K562 (cell line): ENCODE results near the gene TMEM25. TPM values are rescaled to one million over a fixed set of nuclear protein-coding genes. Genes with fewer than 3 reads are reported as not detected.

Experiments used
- BMI1 ChIP-seq: fragments of 150-350 bp; IDR thresholded peaks from 2 replicates; pipeline ENCODE4 v1.6.1; 2014; ENCODE audit warnings: low read length
- CBX8 ChIP-seq: fragments of 200-600 bp; sonication (generic); IDR thresholded peaks from 2 replicates; pipeline ENCODE4 v1.6.1; 2012; ENCODE audit warnings: borderline replicate concordance, mixed run types, low read depth, mild to moderate bottlenecking, moderate library complexity, mixed read lengths, low read length, control low read depth, inconsistent platforms; ENCODE audit not compliant: poor library complexity, severe bottlenecking; ENCODE audit errors: extremely low read depth
- DIDO1 ChIP-seq: fragments of 450-650 bp; IDR thresholded peaks from 2 replicates; pipeline ENCODE4 v1.6.1; 2016; ENCODE audit warnings: low read depth, missing biosample characterization, missing genetic modification characterization
- DPF2 ChIP-seq: fragments of 450-650 bp; IDR thresholded peaks from 2 replicates; pipeline ENCODE4 v1.6.1; 2016
- HMGN3 ChIP-seq: IDR thresholded peaks from 2 replicates; pipeline ENCODE4 v1.6.1; 2011; ENCODE audit warnings: borderline replicate concordance, low read depth, mild to moderate bottlenecking, mixed read lengths, low read length; ENCODE audit not compliant: insufficient read length; ENCODE audit errors: extremely low read depth
- KAT7 ChIP-seq: sonication (generic); formaldehyde crosslinking; IDR thresholded peaks from 2 replicates; pipeline ENCODE4 v1.8.0; 2022; ENCODE audit warnings: missing genetic modification reagents, mild to moderate bottlenecking, borderline replicate concordance
- KLF1 ChIP-seq: fragments of 450-650 bp; IDR thresholded peaks from 2 replicates; pipeline ENCODE4 v1.6.1; 2016; ENCODE audit warnings: missing genetic modification characterization, missing compliant biosample characterization
- KLF16 ChIP-seq: IDR thresholded peaks from 2 replicates; pipeline ENCODE4 v1.6.1; 2016; ENCODE audit warnings: antibody characterized with exemption
- MTA1 ChIP-seq: fragments of 450-650 bp; IDR thresholded peaks from 2 replicates; pipeline ENCODE4 v1.6.1; 2017; ENCODE audit warnings: borderline replicate concordance
- NR3C1 ChIP-seq: sonication (generic); formaldehyde crosslinking; IDR thresholded peaks from 2 replicates; pipeline ENCODE4 v1.8.1; 2022; ENCODE audit warnings: missing genetic modification reagents
- PCBP2 ChIP-seq: fragments of 200-400 bp; formaldehyde crosslinking; IDR thresholded peaks from 2 replicates; pipeline ENCODE4 v1.6.1; 2018; ENCODE audit warnings: low read length, low read depth, mild to moderate bottlenecking, moderate library complexity; ENCODE audit not compliant: poor library complexity, severe bottlenecking
- PML ChIP-seq: IDR thresholded peaks from 2 replicates; pipeline ENCODE4 v1.6.1; 2012; ENCODE audit warnings: low read length, inconsistent platforms
- PTBP1 ChIP-seq: fragments of 200-400 bp; formaldehyde crosslinking; IDR thresholded peaks from 2 replicates; pipeline ENCODE4 v1.6.1; 2017; ENCODE audit warnings: low read depth, low read length
- PYGO2 ChIP-seq: fragments of 450-650 bp; IDR thresholded peaks from 2 replicates; pipeline ENCODE4 v1.6.1; 2016; ENCODE audit warnings: mild to moderate bottlenecking, missing genetic modification characterization, moderate library complexity, missing compliant biosample characterization
- RNF2 ChIP-seq: sonication (generic); IDR thresholded peaks from 2 replicates; pipeline ENCODE4 v1.6.1; 2016
- SP1 ChIP-seq: sonication (generic); formaldehyde crosslinking; IDR thresholded peaks from 2 replicates; pipeline ENCODE4 v1.8.1; 2022; ENCODE audit warnings: mild to moderate bottlenecking, missing genetic modification reagents
- TFAM ChIP-seq: fragments of 250-450 bp; sonication (Bioruptor Pico); conservative IDR thresholded peaks from 2 replicates; pipeline ENCODE4 v1.5.0; 2021; ENCODE audit warnings: mild to moderate bottlenecking, moderate library complexity
- ZC3H4 ChIP-seq: sonication (generic); formaldehyde crosslinking; IDR thresholded peaks from 2 replicates; pipeline ENCODE4 v1.9.0; 2021; ENCODE audit warnings: missing genetic modification reagents, borderline replicate concordance
- ZFP30 ChIP-seq: fragments of 250-450 bp; sonication (Bioruptor Pico); IDR thresholded peaks from 2 replicates; pipeline ENCODE4 v1.8.0; 2022; ENCODE audit warnings: moderate library complexity, mild to moderate bottlenecking, inconsistent platforms, borderline replicate concordance
- ZNF24 ChIP-seq: fragments of 450-650 bp; IDR thresholded peaks from 2 replicates; pipeline ENCODE4 v1.6.1; 2016
- ZNF253 ChIP-seq: fragments of 250-450 bp; sonication (Bioruptor Pico); conservative IDR thresholded peaks from 2 replicates; pipeline ENCODE4 v1.6.1; 2021; ENCODE audit warnings: mild to moderate bottlenecking
- ZNF699 ChIP-seq: fragments of 250-450 bp; sonication (Bioruptor Pico); IDR thresholded peaks from 2 replicates; pipeline ENCODE4 v1.8.0; 2021; ENCODE audit warnings: mild to moderate bottlenecking, moderate library complexity; ENCODE audit not compliant: insufficient replicate concordance
- polyA plus RNA-seq, 8 experiments: library from polyadenylated mRNA; depleted of rRNA in 4 of 8; stranded (reverse) in 5 of 8; unstranded in 3 of 8; fragments of >200 nt; fragmentation: Nextera tagmentation in 2 of 8; fragmentation: Illumina TruSeq in 1 of 8; extraction: Ambion mirVana in 2 of 8; extraction: Trizol in 1 of 8; gene quantifications; 2 replicates each; pipeline versions ENCODE4 v1.2.1 to v1.2.3, GENCODE V29; 2011 to 2014; ENCODE audit warnings: inconsistent platforms in 1 of 8, missing spikeins in 1 of 8
- total RNA-seq, 7 experiments: library from RNA; depleted of rRNA in 6 of 7; stranded (reverse); fragments of >200 nt in 6 of 7; fragmentation: Illumina TruSeq in 2 of 7; extraction: Trizol in 2 of 7; gene quantifications; 2 replicates each; pipeline versions ENCODE4 v1.2.1 to v1.2.3, GENCODE V29; 2011 to 2021; ENCODE audit warnings: low replicate concordance in 1 of 7
- TF ChIP-seq, protein P1 (sequence below): fragments of 450-650 bp; IDR thresholded peaks from 2 replicates; pipeline ENCODE4 v1.6.1; 2016; ENCODE audit warnings: missing biosample characterization, missing genetic modification characterization
- TF ChIP-seq, protein P2 (sequence below): IDR thresholded peaks from 2 replicates; pipeline ENCODE4 v1.6.1; 2011; ENCODE audit not compliant: insufficient read length; ENCODE audit errors: extremely low read depth
- TF ChIP-seq, protein P3 (sequence below): fragments of 450-650 bp; IDR thresholded peaks from 2 replicates; pipeline ENCODE4 v1.7.1; 2018; ENCODE audit warnings: mild to moderate bottlenecking, low read depth; ENCODE audit not compliant: partially characterized antibody

The TMEM25 gene
- total and polyA plus RNA-seq, 9 of the 15 experiments (the other 6 are each of a cell fraction or from before 2014, with no cell fraction given): 0.34 to 3.8 (median 2.0) TPM

DNA sequence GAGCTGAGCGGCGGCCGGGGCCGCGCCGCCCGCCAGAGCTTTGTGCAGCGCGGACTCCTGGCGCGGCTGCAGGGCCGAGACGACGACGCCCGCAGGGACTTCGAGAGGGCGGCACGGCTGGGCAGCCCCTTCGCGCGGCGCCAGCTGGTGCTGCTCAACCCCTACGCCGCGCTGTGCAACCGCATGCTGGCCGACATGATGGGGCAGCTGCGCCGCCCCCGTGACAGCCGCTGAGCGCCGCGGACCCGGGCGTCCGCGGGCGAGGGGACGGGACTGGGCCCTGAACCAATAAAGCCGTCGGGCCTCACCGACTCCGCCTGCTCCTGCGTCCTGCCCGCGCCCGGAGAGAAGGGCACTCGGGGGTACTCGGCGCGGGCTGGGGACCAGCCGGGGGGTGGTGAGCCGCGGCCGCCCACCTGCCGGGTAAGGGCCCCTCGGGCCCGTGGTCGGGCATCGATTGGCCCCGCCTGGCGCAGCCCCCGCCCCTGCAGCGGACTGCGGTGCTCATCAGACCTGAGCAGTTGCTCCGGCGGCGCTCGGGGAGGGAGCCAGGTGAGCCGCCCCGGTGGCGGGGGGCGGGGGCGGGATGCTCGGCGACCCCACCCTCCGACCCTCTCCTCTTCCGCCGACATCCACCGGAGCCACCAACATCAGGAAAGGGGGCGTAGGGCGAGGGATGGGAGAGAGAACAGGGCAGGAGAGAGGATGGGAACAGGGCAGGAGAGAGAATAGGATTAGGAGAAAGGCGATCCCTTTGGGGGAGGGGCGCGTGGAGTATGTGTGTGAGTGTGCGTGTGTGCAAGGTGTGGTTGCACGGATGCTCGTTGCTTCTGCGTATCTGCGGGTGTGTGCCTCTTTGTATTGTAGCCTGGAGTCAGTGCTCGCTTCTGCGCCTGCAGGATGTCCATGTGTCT is at the start of gene TMEM25 (continued):
- TF ChIP-seq PCBP2 (peak; percentile 57), PML (no peak), PTBP1 (no peak), SP1 (CRISPR knock-in tag) (peak; percentile 38; the same call in 1 of the 2 replicates), HMGN3 (no peak), ZNF253 (no peak), KLF1 (tag) (no peak), ZNF24 (no peak), KLF16 (no peak), DPF2 (0 out of 2 replicates have a peak, but pooled peaks have one; percentile 32), CBX8 (no peak), PYGO2 (tag) (no peak), DIDO1 (tag) (peak; percentile 56; the same call in 1 of the 2 replicates), NR3C1 (CRISPR knock-in tag) (0 out of 2 replicates have a peak, but pooled peaks have one; percentile 25), KAT7 (CRISPR knock-in tag) (peak; percentile 97), ZNF699 (CRISPR knock-in tag) (no peak), TFAM (CRISPR knock-in tag) (no peak), ZC3H4 (CRISPR knock-in tag) (peak; percentile 40; the same call in 1 of the 2 replicates), MTA1 (no peak), RNF2 (peak; percentile 69), ZFP30 (CRISPR knock-in tag) (no peak), BMI1 (no peak)
- TF ChIP-seq, protein P1, sequence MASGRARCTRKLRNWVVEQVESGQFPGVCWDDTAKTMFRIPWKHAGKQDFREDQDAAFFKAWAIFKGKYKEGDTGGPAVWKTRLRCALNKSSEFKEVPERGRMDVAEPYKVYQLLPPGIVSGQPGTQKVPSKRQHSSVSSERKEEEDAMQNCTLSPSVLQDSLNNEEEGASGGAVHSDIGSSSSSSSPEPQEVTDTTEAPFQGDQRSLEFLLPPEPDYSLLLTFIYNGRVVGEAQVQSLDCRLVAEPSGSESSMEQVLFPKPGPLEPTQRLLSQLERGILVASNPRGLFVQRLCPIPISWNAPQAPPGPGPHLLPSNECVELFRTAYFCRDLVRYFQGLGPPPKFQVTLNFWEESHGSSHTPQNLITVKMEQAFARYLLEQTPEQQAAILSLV: no peak
- TF ChIP-seq, protein P2, sequence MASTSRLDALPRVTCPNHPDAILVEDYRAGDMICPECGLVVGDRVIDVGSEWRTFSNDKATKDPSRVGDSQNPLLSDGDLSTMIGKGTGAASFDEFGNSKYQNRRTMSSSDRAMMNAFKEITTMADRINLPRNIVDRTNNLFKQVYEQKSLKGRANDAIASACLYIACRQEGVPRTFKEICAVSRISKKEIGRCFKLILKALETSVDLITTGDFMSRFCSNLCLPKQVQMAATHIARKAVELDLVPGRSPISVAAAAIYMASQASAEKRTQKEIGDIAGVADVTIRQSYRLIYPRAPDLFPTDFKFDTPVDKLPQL: no peak
- TF ChIP-seq, protein P3, sequence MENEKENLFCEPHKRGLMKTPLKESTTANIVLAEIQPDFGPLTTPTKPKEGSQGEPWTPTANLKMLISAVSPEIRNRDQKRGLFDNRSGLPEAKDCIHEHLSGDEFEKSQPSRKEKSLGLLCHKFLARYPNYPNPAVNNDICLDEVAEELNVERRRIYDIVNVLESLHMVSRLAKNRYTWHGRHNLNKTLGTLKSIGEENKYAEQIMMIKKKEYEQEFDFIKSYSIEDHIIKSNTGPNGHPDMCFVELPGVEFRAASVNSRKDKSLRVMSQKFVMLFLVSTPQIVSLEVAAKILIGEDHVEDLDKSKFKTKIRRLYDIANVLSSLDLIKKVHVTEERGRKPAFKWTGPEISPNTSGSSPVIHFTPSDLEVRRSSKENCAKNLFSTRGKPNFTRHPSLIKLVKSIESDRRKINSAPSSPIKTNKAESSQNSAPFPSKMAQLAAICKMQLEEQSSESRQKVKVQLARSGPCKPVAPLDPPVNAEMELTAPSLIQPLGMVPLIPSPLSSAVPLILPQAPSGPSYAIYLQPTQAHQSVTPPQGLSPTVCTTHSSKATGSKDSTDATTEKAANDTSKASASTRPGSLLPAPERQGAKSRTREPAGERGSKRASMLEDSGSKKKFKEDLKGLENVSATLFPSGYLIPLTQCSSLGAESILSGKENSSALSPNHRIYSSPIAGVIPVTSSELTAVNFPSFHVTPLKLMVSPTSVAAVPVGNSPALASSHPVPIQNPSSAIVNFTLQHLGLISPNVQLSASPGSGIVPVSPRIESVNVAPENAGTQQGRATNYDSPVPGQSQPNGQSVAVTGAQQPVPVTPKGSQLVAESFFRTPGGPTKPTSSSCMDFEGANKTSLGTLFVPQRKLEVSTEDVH: no peak
